ENCODE data around the gene BRD8.
A peak's percentile ranks its signal among the peaks of the same experiment; 100 is the strongest.

The BRD8 gene

DNA sequence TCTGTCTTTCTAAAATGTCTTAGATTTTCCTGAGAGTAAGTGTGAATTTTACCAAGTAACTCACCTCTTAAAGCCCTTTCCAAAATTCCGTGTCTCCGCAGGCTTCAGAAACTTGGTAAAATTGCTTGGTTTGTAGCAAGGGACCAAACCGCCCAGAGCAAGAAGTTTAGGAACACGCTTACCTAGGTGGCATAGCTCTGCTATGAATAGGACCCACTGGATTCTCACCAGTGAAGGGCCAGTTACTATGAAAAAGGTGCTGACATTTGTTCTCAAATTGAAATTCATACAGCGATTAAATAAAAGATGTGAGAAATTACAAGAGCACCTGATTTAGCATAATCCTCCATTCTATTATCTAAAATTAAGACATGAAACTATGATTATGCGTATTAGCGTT lies 45.9 kb downstream of the BRD8 start:
- no peak overlapping the region for H3K27ac Mint-ChIP-seq
- DNase-seq (no peak), ATAC-seq (no peak)
- peaks cover 8% of the 10 kb centered on the region for H3K27me3 Mint-ChIP-seq
- no peaks in the 10 kb centered on the region for H3K9me3 Mint-ChIP-seq
- H3K4me1 Mint-ChIP-seq, result no peaks in the 10 kb centered on the region
- H3K4me3 Mint-ChIP-seq, result no peak overlapping the region

DNA sequence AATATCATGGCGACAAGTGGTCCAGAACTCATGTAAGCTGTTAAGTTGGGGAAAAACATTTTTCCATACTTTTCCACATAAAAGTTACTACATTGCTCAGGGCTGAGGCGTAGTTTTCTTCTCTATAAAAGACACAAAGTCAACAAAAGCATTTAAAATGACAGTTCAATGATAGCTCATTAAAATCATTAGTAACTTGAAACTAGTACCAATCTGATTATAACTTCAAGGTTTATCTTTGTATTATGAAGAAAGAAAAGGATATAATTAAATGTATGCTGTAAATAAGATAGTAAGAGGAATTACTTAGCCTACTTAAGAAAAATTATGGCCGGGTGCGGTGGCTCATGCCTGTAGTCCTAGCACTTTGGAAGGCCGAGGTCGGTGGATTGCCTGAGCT lies 49.1 kb downstream of the BRD8 start:
- Mint-ChIP-seq H3K27ac (no peak overlapping the region), H3K4me3 (no peak overlapping the region), H3K9me3 (no peaks in the 10 kb centered on the region), H3K4me1 (no peaks in the 10 kb centered on the region), H3K27me3 (peaks cover 9% of the 10 kb centered on the region)
- ATAC-seq, result no peak
- DNase-seq, result no peak

DNA sequence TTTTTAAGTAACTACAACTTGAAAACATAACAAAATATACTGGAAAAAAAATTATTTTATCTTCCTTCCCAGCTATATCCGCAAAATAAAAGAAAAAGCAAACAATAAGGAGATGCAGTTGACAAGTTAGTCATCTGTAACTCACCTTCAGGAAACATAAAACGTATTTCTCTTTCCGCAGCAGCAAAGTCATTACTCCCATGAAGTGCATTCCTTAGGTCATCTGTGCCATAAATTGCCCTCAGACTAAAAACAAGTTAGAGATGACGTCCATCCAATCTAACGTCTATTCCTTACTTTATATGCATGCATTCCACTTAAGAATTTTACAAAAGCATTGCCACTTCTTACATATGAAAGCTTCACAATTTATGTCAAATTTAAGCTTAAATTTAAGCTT lies 50.1 kb downstream of the BRD8 start:
- H3K4me1 Mint-ChIP-seq, result no peaks in the 10 kb centered on the region
- no peak for ATAC-seq
- H3K9me3 Mint-ChIP-seq, result no peaks in the 10 kb centered on the region
- peaks cover 9% of the 10 kb centered on the region for H3K27me3 Mint-ChIP-seq
- H3K27ac Mint-ChIP-seq, result no peak overlapping the region
- DNase-seq, result no peak
- H3K4me3 Mint-ChIP-seq, result no peak overlapping the region

DNA sequence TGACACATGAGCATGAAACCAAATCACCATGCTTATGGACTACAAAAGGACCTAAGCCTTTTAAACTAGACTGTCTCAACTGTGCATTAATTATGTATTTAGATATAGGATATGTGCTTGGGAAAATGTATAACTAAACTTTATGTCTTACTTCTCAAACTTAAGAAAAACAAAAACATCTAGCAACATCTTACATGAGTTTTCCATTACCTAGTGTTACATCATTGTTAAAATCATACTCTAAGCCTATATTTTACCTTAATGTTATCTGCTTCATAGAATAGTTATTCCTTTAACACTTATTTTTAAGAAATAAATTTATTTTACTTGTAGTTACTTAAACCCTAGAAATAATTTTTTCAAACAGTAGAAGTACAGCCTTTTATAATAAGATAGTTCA lies 63.2 kb downstream of the BRD8 start:
- Mint-ChIP-seq H3K27ac (no peak overlapping the region), H3K9me3 (no peaks in the 10 kb centered on the region), H3K4me3 (no peak overlapping the region), H3K27me3 (peaks cover 15% of the 10 kb centered on the region), H3K4me1 (no peaks in the 10 kb centered on the region)
- DNase-seq (no peak), ATAC-seq (no peak)

DNA sequence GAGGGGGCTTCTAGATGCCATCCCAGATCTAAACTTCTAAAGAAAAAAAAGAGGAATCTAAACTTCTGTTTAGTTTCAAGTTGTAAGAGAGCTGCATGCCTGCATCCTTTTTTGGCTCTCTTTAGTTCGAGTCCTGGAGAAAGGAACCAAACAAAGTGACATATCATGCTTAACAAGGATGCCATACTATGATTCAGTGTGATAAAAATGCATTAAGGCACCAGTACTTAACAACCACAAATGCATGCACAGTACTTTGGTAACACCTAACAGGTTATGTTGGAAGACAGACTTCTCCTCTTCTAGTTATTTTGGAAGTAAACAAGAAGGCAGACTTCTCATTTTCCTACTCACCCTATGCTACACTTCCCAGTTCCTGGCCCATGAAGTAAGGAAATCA lies 66.5 kb downstream of the BRD8 start:
- ATAC-seq (no peak), DNase-seq (no peak)
- H3K27ac Mint-ChIP-seq, result no peak overlapping the region
- H3K27me3 Mint-ChIP-seq, result peaks cover 16% of the 10 kb centered on the region
- H3K4me3 Mint-ChIP-seq, result no peak overlapping the region
- H3K4me1 Mint-ChIP-seq, result no peaks in the 10 kb centered on the region
- H3K9me3 Mint-ChIP-seq, result no peaks in the 10 kb centered on the region

DNA sequence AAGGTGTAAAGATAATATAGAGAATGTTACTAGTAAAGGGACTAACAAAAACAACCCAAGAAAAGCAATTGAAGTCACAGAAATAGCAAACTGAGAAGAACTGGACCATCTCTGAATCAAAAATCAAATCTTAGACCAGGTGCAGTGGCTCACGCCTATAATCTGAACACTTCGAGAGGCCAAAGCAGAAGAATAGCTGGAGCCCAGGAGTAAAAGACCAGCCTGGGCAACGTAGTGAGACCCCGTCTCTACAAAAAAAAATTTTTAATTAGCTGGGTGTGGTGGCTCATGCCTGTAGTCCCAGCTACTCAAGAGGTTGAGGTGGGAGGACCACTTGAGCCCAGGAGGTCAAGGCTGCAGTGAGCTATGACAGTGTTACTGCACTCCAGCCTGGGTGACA lies 67.2 kb downstream of the BRD8 start:
- DNase-seq, result no peak
- no peak overlapping the region for H3K4me3 Mint-ChIP-seq
- H3K9me3 Mint-ChIP-seq, result no peaks in the 10 kb centered on the region
- no peak for ATAC-seq
- no peak overlapping the region for H3K27ac Mint-ChIP-seq
- H3K27me3 Mint-ChIP-seq, result peaks cover 16% of the 10 kb centered on the region
- no peaks in the 10 kb centered on the region for H3K4me1 Mint-ChIP-seq

DNA sequence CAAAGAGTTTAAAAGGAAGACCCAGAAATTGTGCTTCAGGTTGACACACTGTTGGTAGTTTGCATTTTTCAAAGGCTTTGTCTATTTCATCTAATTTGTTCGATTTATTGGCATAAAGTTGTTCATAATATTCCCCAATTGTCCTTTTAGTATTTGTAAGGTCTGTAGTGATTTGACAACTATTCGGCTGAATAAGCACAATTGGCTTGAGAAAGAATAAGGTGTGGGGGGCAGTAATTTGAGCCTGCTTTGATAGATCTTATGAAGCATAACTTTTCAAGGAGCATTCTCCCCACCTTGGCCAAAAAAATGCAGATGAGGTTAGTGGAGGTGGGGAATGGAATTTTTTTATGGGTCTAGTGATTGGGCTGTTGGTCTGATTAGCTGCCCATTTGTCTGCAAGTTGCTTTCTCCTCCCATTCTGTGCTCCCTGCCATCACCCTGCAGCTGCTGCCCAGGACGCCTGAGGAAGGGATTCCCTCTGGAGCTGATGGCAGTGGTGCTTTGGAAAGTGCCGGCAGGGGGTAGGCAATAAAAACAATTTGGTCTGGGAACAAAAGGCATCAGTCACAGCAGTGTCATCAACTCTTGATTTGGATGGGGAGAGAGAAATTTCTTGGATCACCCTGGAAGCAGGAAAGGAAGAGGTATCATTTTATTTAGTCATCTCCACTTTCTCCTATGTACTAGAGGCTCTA lies 68.0 kb downstream of the BRD8 start:
- H3K27ac Mint-ChIP-seq, result no peak overlapping the region

DNA sequence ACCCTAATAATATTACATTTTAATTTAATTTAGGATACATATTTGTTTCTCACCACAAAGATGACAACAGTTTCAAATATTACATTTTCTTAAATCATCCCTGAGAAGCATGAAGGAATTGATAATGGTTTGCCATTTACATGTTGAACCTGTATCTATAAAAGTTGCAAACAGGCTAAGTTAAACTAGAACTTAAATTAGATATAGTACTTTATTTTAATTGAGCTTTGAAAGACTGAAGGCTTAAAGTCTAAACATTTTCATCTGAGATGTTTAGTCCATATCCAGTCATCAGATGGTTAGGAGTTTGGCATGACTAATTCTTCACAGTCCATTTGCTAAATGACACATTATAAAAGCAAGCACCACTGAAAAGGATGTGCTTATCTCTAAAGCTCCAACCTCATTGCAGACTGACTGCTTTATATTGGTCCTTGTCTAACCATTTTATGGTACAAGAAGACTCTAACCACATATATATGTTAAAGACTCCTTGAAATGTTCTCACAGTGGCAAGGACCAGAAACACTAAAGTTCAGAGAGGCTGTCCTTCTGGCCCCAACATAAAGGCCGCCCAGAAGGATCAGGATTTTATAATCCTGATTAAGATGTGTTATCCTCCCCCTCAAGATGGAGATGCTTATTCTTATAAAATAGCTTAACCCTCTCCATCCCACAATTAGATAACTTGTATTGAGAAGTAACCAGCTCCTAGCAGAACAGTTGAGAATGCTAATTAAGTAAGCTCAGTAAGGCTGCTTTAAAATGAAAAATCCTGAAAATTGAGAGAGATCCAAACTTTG lies 68.8 kb downstream of the BRD8 start:
- H3K4me3 Mint-ChIP-seq, result no peak overlapping the region
- no peak overlapping the region for H3K27ac Mint-ChIP-seq
- H3K9me3 Mint-ChIP-seq, result no peaks in the 10 kb centered on the region
- H3K27me3 Mint-ChIP-seq, result peaks cover 16% of the 10 kb centered on the region
- ATAC-seq (no peak), DNase-seq (no peak)
- no peaks in the 10 kb centered on the region for H3K4me1 Mint-ChIP-seq

More for the DNA sequence above, 68.0 kb downstream of the BRD8 start:
- Mint-ChIP-seq H3K4me1 (no peaks in the 10 kb centered on the region), H3K4me3 (no peak overlapping the region), H3K9me3 (no peaks in the 10 kb centered on the region), H3K27me3 (peaks cover 16% of the 10 kb centered on the region)
- DNase-seq (no peak), ATAC-seq (no peak)

DNA sequence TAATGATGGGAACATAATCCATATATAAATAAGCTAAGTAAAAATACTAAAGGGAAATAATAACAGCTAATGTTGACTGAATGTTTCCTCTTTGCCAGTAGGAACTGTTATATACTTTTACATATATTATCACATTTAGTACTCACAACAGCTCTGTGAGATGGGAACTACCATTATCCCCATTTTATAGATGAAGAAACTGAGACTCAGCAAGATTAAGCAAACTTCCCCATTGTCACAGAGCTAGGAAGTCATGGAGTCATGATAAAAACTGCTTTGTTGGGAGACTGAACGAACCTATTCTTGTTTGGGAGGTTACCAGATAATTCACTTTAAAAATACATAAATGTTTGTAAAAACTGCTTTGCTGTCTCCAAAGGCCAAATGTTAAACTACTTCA lies 71.2 kb downstream of the BRD8 start:
- Mint-ChIP-seq H3K4me3 (no peak overlapping the region), H3K27me3 (peaks cover 16% of the 10 kb centered on the region), H3K4me1 (no peaks in the 10 kb centered on the region), H3K9me3 (no peaks in the 10 kb centered on the region), H3K27ac (no peak overlapping the region)
- no peak for DNase-seq
- no peak for ATAC-seq

DNA sequence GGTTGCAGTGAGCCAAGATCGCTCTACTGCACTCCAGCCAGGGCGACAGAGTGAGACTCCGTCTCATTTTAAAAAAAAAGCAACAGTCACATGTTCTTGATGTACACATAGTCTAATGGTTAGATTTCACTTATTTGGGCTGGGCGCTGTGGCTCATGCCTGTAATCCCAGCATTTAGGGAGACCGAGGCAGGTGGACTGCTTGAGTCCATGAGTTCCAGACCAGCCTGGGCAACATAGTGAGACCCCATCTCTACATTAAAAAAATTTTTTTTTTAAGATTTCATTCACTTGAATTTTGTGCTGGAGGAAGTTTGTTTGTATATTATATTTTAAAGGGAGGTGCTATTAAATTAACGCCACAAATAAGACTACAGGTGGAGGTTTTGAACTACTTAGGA lies 72.7 kb downstream of the BRD8 start:
- ATAC-seq (no peak), DNase-seq (no peak)
- no peak overlapping the region for H3K4me3 Mint-ChIP-seq
- H3K4me1 Mint-ChIP-seq, result no peaks in the 10 kb centered on the region
- peaks cover 5% of the 10 kb centered on the region for H3K27me3 Mint-ChIP-seq
- no peaks in the 10 kb centered on the region for H3K9me3 Mint-ChIP-seq
- H3K27ac Mint-ChIP-seq, result no peak overlapping the region

DNA sequence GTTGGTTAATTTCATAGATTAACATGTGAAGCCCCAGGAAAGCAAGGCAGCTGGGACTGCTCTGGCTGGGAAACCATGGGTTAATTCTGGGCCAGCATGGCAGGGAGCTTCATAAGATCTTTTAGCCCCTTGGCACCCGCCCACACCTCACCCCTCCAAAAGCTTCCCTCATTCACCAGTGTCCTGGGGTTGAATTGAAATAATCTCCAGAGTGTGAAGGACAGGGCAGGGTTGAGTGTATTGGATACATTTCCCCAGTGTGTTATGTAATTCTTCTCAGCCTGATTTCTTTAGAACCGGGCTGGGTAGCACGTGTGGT lies 75.2 kb downstream of the BRD8 start:
- DNase-seq (no peak), ATAC-seq (no peak)
- no peaks in the 10 kb centered on the region for H3K4me1 Mint-ChIP-seq
- H3K27me3 Mint-ChIP-seq, result peaks cover 8% of the 10 kb centered on the region
- H3K4me3 Mint-ChIP-seq, result no peak overlapping the region
- no peaks in the 10 kb centered on the region for H3K9me3 Mint-ChIP-seq
- no peak overlapping the region for H3K27ac Mint-ChIP-seq

DNA sequence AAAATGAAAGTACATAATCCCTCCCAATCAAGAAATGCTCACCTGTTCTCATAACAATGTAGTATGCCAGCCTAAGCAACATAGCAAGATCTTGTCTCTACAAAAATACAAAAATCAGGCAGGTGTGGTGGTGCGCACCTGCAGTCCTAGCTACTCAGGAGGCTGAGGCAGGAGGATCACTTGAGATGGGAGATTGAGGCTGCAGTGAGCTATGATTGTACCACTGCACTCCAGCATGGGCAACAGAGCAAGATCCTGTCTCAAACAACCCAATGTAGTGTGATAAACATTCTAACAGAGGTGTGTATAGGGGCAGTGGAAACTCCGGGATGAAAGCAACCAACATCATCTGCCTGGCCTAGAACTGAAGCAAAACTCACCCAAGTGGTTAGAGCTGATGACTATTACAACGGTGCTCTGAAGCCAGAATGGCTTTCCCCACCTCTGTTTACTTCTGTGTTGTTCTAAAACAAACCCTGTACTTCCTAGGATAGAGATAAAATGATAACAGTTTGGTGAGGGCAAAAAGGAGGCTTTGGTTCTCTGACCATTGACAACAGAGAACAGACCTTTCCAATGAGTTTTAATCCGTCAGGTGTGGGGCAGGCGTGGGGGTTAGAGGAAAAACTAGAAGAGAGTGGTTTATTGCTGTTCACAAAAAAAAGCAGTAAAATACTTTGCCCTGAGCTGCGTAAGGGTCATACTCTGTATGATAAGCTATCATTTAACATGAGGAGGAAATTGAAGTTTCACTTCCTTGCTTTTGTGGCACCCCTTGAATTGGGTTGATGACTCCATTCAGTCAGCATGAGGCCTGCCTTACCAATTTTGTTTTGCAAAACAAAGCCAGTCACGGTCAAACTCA lies 75.7 kb downstream of the BRD8 start:
- ATAC-seq (no peak), DNase-seq (no peak)
- H3K9me3 Mint-ChIP-seq, result no peaks in the 10 kb centered on the region
- no peak overlapping the region for H3K27ac Mint-ChIP-seq
- peaks cover 8% of the 10 kb centered on the region for H3K27me3 Mint-ChIP-seq
- H3K4me3 Mint-ChIP-seq, result no peak overlapping the region
- H3K4me1 Mint-ChIP-seq, result no peaks in the 10 kb centered on the region

DNA sequence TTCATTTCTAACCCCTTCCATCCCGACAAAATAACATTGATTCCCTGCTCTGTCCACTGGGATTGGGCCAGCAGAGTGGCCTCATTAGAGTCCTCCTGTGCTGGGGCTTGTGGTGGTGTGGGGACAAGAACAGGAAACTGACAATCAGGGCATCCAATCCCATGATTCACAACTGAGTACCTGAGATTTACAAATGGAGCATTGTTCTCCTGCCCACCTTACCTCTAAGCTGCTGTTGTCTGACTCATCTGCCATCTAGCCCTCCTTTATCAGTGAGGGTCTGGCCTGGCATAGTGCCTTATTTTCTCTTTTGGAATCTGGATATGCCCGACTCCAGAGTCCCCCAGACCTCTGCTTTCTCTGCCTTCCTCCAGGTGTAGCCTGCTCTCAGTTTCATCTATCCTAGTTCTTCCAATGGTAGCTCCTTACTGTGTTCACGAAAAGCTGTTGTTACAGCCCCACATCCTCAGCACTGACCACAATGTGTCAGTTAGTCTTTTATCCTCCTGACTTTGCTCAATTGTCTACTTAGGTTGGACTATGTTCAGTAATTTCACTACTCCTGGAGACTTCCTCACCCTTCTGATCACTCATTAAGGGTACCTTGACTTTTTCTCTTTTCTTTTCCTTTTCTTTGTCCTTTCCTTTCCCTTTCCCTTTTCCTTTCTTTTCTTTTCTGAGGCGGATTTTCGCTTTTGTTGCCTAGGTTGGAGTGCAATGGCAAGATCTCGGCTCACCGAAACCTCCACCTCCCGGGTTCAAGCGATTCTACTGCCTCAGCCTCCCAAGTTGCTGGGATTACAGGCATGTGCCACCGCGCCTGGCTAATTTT lies 81.2 kb downstream of the BRD8 start:
- ATAC-seq (no peak), DNase-seq (no peak)
- Mint-ChIP-seq H3K27ac (no peak overlapping the region), H3K9me3 (no peaks in the 10 kb centered on the region), H3K27me3 (peaks cover 8% of the 10 kb centered on the region), H3K4me3 (no peak overlapping the region), H3K4me1 (peaks cover 43% of the 10 kb centered on the region)

DNA sequence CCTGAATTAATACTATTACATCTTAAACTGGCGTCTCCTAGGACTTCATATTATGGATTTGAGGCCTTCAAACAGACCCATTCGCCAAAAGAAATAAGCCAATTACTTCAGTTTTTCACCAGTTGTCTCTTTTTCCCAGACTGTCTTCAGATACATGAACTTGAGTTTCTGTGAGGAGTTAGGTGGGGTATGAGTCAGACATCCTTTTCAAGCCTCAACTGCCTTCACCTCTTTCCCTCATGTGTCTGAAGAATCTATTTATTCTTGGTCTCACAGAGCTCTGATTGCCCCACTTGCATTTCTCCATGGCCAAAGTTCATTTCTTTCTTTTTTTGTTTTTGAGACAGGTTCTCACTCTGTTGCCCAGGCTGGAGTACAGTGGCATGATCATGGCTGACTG lies 82.1 kb downstream of the BRD8 start:
- no peak for DNase-seq
- H3K4me3 Mint-ChIP-seq, result no peak overlapping the region
- H3K4me1 Mint-ChIP-seq, result peaks cover 43% of the 10 kb centered on the region
- H3K27ac Mint-ChIP-seq, result peak overlapping the region in 1 of 2 donors; percentile 0
- peaks cover 8% of the 10 kb centered on the region for H3K27me3 Mint-ChIP-seq
- H3K9me3 Mint-ChIP-seq, result no peaks in the 10 kb centered on the region
- ATAC-seq, result peak; percentile 54

DNA sequence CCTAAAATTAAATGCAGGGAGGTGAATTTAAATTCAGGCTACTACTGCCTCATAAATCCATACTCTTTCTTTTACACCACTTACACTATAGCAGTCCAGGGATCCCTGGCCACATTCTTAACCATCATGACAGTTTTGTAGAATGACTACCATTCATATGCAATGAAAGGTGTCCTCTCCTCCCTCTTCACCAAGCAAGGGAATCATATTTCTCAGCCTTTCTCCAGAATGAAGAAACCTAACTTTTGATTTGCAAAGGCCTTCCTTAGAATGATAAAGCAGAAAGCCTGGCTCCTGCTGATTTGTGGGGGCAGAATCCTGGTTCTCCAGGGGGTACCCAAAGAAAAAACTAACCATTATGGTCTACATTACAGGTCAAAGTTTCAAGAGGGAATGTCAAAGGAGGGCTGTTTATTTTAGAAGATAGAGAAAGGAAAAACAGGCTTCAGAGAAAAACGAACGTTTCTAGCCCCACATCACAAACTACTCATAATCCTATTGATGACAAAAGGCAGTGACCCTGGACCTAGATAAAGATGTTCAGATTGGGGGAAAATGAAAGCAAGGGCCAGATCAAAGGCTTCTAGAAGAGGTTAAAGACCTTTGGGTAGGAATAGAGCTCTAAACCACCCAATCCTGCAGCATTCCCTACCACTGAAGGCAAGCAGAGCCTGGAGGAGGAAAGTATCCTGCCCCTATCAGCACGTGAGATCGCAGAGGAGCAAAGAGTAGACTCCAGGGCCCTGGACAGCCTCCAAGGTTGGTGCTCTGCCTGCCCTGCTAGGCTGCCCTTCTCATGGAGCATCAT lies 83.1 kb downstream of the BRD8 start:
- peaks cover 8% of the 10 kb centered on the region for H3K27me3 Mint-ChIP-seq
- no peak overlapping the region for H3K4me3 Mint-ChIP-seq
- ATAC-seq (no peak), DNase-seq (no peak)
- H3K4me1 Mint-ChIP-seq, result peaks cover 43% of the 10 kb centered on the region
- no peak overlapping the region for H3K27ac Mint-ChIP-seq
- H3K9me3 Mint-ChIP-seq, result no peaks in the 10 kb centered on the region
